Endothelial cell of umbilical vein (primary cell): ENCODE data around the gene PAM16. TPM values are rescaled to one million over a fixed set of nuclear protein-coding genes. Genes with fewer than 3 reads are reported as not detected.
"Not testable (repeated sequence)": the region's sequence is repeated elsewhere in the genome, so short reads cannot be mapped to it uniquely, and the experiment has no call there.

Source experiments
- BruUV-seq: library from RNA; stranded (reverse); fragments of 400-500 nt; replicated peaks from 2 replicates; lab custom pipeline; 2021; lab: Mats Ljungman, UMichigan
- CTCF ChIA-PET: fragments of 300-600, 350-600 bp; sonication (Branson Sonifier 250); formaldehyde crosslinking; loops from one replicate; lab custom pipeline; 2021; ENCODE audit warnings: antibody characterized with exemption, inconsistent platforms; lab: Charles Lee
- POLR2A ChIA-PET: fragments of 300-600, 350-600 bp; sonication (Branson Sonifier 250); formaldehyde crosslinking; loops from one replicate; lab custom pipeline; 2021; ENCODE audit warnings: antibody characterized with exemption, inconsistent platforms; lab: Charles Lee
- DNase-seq: peaks from one replicate; pipeline ENCODE4 v3.0.0-alpha.2; 2011; ENCODE audit warnings: low read depth, low spot score
- FAIRE-seq: peaks from 2 replicates; lab custom pipeline; 2011; peaks lifted over from hg19 to GRCh38; lab: Jason Lieb, UNC
- H2AFZ ChIP-seq: 2 replicates; pipeline ENCODE4 v1.6.0; 2012; ENCODE audit warnings: low read depth, low read length, control low read depth, inconsistent platforms
- H3K27ac ChIP-seq: 2 replicates; pipeline ENCODE4 v1.5.1; 2011; ENCODE audit warnings: low read depth, mild to moderate bottlenecking, control low read depth, low read length, moderate library complexity; ENCODE audit not compliant: insufficient read depth
- H3K27me3 ChIP-seq, 2 experiments: 2 replicates each; pipeline versions ENCODE4 v1.6.0 to v1.6.1; 2011; ENCODE audit warnings: low read length in 2 of 2, mixed read lengths in 1 of 2; ENCODE audit not compliant: control insufficient read depth in 2 of 2, insufficient read depth in 2 of 2
- H3K36me3 ChIP-seq, 2 experiments: 2 replicates in 1 of 2; 3 replicates in 1 of 2; pipeline ENCODE4 v1.5.1; 2011; ENCODE audit warnings: low read length in 2 of 2, mild to moderate bottlenecking in 1 of 2, moderate library complexity in 1 of 2; ENCODE audit not compliant: control insufficient read depth in 2 of 2, insufficient read depth in 2 of 2; ENCODE audit errors: extremely low read depth in 1 of 2
- H3K4me1 ChIP-seq: 3 replicates; pipeline ENCODE4 v1.5.1; 2011; ENCODE audit warnings: mild to moderate bottlenecking, low read length; ENCODE audit not compliant: control insufficient read depth, insufficient read depth; ENCODE audit errors: extremely low read depth
- H3K4me2 ChIP-seq: 2 replicates; pipeline ENCODE4 v1.6.1; 2011; ENCODE audit warnings: low read length, control low read depth, mixed read lengths; ENCODE audit not compliant: insufficient read depth
- H3K4me3 ChIP-seq, 3 experiments: fragments of 200-600 bp in 1 of 3; sonication (generic), shearing (Covaris generic) in 1 of 3; replicated peaks in 1 of 3; 2 replicates each; pipeline ENCODE4 v1.5.1; 2011 to 2016; ENCODE audit warnings: control low read depth in 3 of 3, low read length in 3 of 3, mild to moderate bottlenecking in 2 of 3, inconsistent platforms in 1 of 3, low read depth in 1 of 3, moderate library complexity in 1 of 3; ENCODE audit not compliant: insufficient read depth in 1 of 3
- H3K79me2 ChIP-seq: 2 replicates; pipeline ENCODE4 v1.6.0; 2012; ENCODE audit warnings: low read length, inconsistent platforms; ENCODE audit not compliant: control insufficient read depth, insufficient read depth
- H3K9ac ChIP-seq: replicated peaks from 2 replicates; pipeline ENCODE3; 2011; ENCODE audit warnings: low read length, control low read depth; ENCODE audit not compliant: insufficient read depth; ENCODE audit errors: extremely low read depth
- H3K9me1 ChIP-seq: replicated peaks from 3 replicates; pipeline ENCODE4 v1.6.0; 2011; ENCODE audit warnings: mild to moderate bottlenecking, low read length; ENCODE audit not compliant: control insufficient read depth, insufficient read depth; ENCODE audit errors: extremely low read depth
- H3K9me3 ChIP-seq: replicated peaks from 2 replicates; pipeline ENCODE4 v1.5.1; 2012; ENCODE audit warnings: low read length, inconsistent platforms; ENCODE audit not compliant: control insufficient read depth, insufficient read depth
- H4K20me1 ChIP-seq: replicated peaks from 2 replicates; pipeline ENCODE3; 2011; ENCODE audit warnings: mild to moderate bottlenecking, low read length; ENCODE audit not compliant: control insufficient read depth, insufficient read depth; ENCODE audit errors: extremely low read depth
- CTCF ChIP-seq, 2 donors: IDR thresholded peaks; 1 replicate in 1 of 2; 2 replicates in 1 of 2; pipeline ENCODE4 v1.5.1; 2011; ENCODE audit warnings: low read length in 2 of 2, mild to moderate bottlenecking in 2 of 2, moderate library complexity in 2 of 2, control low read depth in 1 of 2, inconsistent platforms in 1 of 2, low read depth in 1 of 2; ENCODE audit not compliant: insufficient read depth in 1 of 2; ENCODE audit errors: extremely low read depth in 1 of 2
- EZH2 ChIP-seq: IDR thresholded peaks from 2 replicates; pipeline ENCODE4 v1.6.1; 2012; ENCODE audit warnings: borderline replicate concordance, low read depth, mild to moderate bottlenecking, moderate library complexity, low read length, inconsistent platforms; ENCODE audit not compliant: severe bottlenecking
- FOS ChIP-seq: IDR thresholded peaks from 2 replicates; pipeline ENCODE4 v1.6.1; 2011; ENCODE audit warnings: mild to moderate bottlenecking, low read length, moderate library complexity, borderline replicate concordance; ENCODE audit not compliant: insufficient read depth
- GATA2 ChIP-seq: IDR thresholded peaks from 2 replicates; pipeline ENCODE4 v1.7.0; 2011; ENCODE audit warnings: low read depth, mild to moderate bottlenecking, moderate library complexity, mixed read lengths, low read length; ENCODE audit not compliant: insufficient read length, insufficient read depth
- JUN ChIP-seq: IDR thresholded peaks from 2 replicates; pipeline ENCODE4 v1.6.1; 2011; ENCODE audit warnings: borderline replicate concordance, low read depth; ENCODE audit not compliant: insufficient read length, insufficient read depth
- MYC ChIP-seq: IDR thresholded peaks from one replicate; pipeline ENCODE4 v1.6.1; 2011; ENCODE audit warnings: mild to moderate bottlenecking, low read depth, low read length
- POLR2A ChIP-seq: IDR thresholded peaks from 2 replicates; pipeline ENCODE4 v1.6.1; 2012; ENCODE audit warnings: low read depth, mild to moderate bottlenecking, control low read depth, low read length
- POLR2AphosphoS5 ChIP-seq: IDR thresholded peaks from 2 replicates; pipeline ENCODE4 v1.6.1; 2012; ENCODE audit warnings: low read depth, mild to moderate bottlenecking, control low read depth, low read length, moderate library complexity; ENCODE audit not compliant: insufficient read depth
- dilution Hi-C: fragments of 300-500 bp; cut with MboI; formaldehyde crosslinking; loops from one replicate; pipeline ENCODE4 v1.15.0; 2019; ENCODE audit warnings: low sequenced_read_pairs; ENCODE audit not compliant: extremely low pct_ligation_motif_present
- intact Hi-C: fragments of 100-400 bp; cut with micrococcal nuclease; formaldehyde crosslinking; loops from one replicate; pipeline ENCODE4 v1.10.0; 2022
- polyA plus RNA-seq, 4 experiments: library from polyadenylated mRNA; depleted of rRNA in 3 of 4; stranded (reverse) in 3 of 4; unstranded in 1 of 4; fragments of >200 nt; gene quantifications; 2 replicates each; pipeline versions ENCODE4 v1.2.1 to v1.2.3, GENCODE V29; 2011 to 2012; ENCODE audit warnings: missing spikeins in 1 of 4
- total RNA-seq: library from RNA; stranded (reverse); gene quantifications from 2 replicates; pipeline ENCODE4 v1.2.3, GENCODE V29; 2021
- TF ChIP-seq, protein P1 (sequence below): IDR thresholded peaks from 2 replicates; pipeline ENCODE4 v1.6.1; 2011; ENCODE audit not compliant: insufficient read depth, insufficient read length

The PAM16 gene
- total and polyA plus RNA-seq, 2 donors (not counting 3 experiments of a cell fraction or from before 2014, with no cell fraction given), result 40.0 to 67.2 TPM

GRCh38 chr16:4344983-4345835 is 5.9 kb downstream of the PAM16 start:
- intact Hi-C loops, result no loop called here
- Histone ChIP-seq H3K27ac (no peak overlapping the region), H2AFZ (no peak overlapping the region), H3K9ac (no peak overlapping the region), H4K20me1 (no peaks in the 10 kb centered on the region), H3K9me3 (no peaks in the 10 kb centered on the region), H3K9me1 (no peaks in the 10 kb centered on the region), H3K27me3 (no peaks in the 10 kb centered on the region), H3K36me3 (peaks cover 0 to 3% of the 10 kb centered on the region in 2 experiments), H3K79me2 (peaks cover 46% of the 10 kb centered on the region), H3K4me3 (no peak overlapping the region), H3K4me1 (no peaks in the 10 kb centered on the region), H3K4me2 (no peak overlapping the region)
- TF ChIP-seq GATA2, result no peak
- TF ChIP-seq JUN, result no peak
- TF ChIP-seq FOS, result no peak
- TF ChIP-seq MYC, result no peak
- no peak for TF ChIP-seq CTCF (IDR thresholded peaks at IDR 0.05; ENCODE audit: extremely low read depth in 1 of 2, insufficient read depth in 1 of 2, low read depth in 1 of 2, low read length in 2 of 2)
- TF ChIP-seq EZH2, result no peak
- no peak for TF ChIP-seq POLR2A
- no peak for TF ChIP-seq POLR2AphosphoS5
- TF ChIP-seq, protein P1, sequence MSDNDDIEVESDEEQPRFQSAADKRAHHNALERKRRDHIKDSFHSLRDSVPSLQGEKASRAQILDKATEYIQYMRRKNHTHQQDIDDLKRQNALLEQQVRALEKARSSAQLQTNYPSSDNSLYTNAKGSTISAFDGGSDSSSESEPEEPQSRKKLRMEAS, result no peak
- CTCF ChIA-PET, result interaction anchor here (1.0 to 2.7 kb wide), 3 partner anchors 55 to 91 kb away, joined by 3 to 7 read pairs (median 5); no protein-coding TSS in a partner anchor
- no TSS peak for BruUV-seq
- DNase-seq, result no peak
- POLR2A ChIA-PET, result no interaction called here
- no peak for FAIRE-seq
- dilution Hi-C loops, result no loop called here

GRCh38 chr16:4344300-4344982 is 6.7 kb downstream of the PAM16 start:
- FAIRE-seq, H4K20me1 ChIP-seq, CTCF ChIA-PET: not testable (repeated sequence)

More at GRCh38 chr16:4344300-4344982, 6.7 kb downstream of the PAM16 start:
- H3K9ac ChIP-seq, DNase-seq, H3K27ac ChIP-seq, H3K9me3 ChIP-seq, dilution Hi-C loops, BruUV-seq, H3K36me3 ChIP-seq, H3K4me3 ChIP-seq, H3K9me1 ChIP-seq, H3K27me3 ChIP-seq, POLR2A ChIA-PET, H3K4me1 ChIP-seq, intact Hi-C loops, H3K4me2 ChIP-seq, H2AFZ ChIP-seq: not testable (repeated sequence)
- peaks cover 39% of the 10 kb centered on the region for H3K79me2 ChIP-seq
